Kidney (tissue), 14 donors: ENCODE results near the gene AJUBA. TPM values are rescaled to one million over a fixed set of nuclear protein-coding genes. Genes with fewer than 3 reads are reported as not detected.

Experiments used
- DNase-seq, 5 donors: peaks; one replicate each; pipeline ENCODE4 v3.0.0-alpha.2; 2013 to 2020
- FAIRE-seq: peaks from 2 replicates; lab custom pipeline; 2012; peaks lifted over from hg19 to GRCh38; lab: Jason Lieb, UNC
- H3K27ac ChIP-seq, 2 donors: one replicate each; pipeline ENCODE4 v1.7.0; 2013; ENCODE audit warnings: low read depth in 2 of 2, low read length in 2 of 2, inconsistent platforms in 1 of 2
- H3K27me3 ChIP-seq: one replicate; pipeline ENCODE4 v1.7.1; 2013; ENCODE audit warnings: low read length, inconsistent platforms; ENCODE audit not compliant: control insufficient read depth, insufficient read depth
- H3K36me3 ChIP-seq, 3 donors: one replicate each; pipeline versions ENCODE4 v1.7.0 to v1.7.1; 2013; ENCODE audit warnings: low read length in 3 of 3, control low read depth in 1 of 3, inconsistent platforms in 1 of 3; ENCODE audit not compliant: insufficient read depth in 3 of 3, control insufficient read depth in 2 of 3
- H3K4me1 ChIP-seq, 3 donors: one replicate each; pipeline versions ENCODE4 v1.7.0 to v1.7.1; 2013; ENCODE audit warnings: low read length in 3 of 3, inconsistent platforms in 1 of 3, low read depth in 1 of 3; ENCODE audit not compliant: control insufficient read depth in 2 of 3, insufficient read depth in 2 of 3
- H3K4me3 ChIP-seq, 3 donors: one replicate each; pipeline versions ENCODE4 v1.7.0 to v1.8.1; 2013; ENCODE audit warnings: low read length in 3 of 3, control low read depth in 1 of 3, inconsistent platforms in 1 of 3
- H3K9ac ChIP-seq, 3 donors: one replicate each; pipeline versions ENCODE4 v1.7.0 to v1.7.1; 2013; ENCODE audit warnings: low read length in 3 of 3, control low read depth in 1 of 3, inconsistent platforms in 1 of 3
- H3K9me3 ChIP-seq, 3 donors: one replicate each; pipeline versions ENCODE4 v1.7.0 to v1.7.1; 2013; ENCODE audit warnings: low read length in 3 of 3, control low read depth in 1 of 3, inconsistent platforms in 1 of 3; ENCODE audit not compliant: control insufficient read depth in 2 of 3, insufficient read depth in 1 of 3
- CTCF ChIP-seq: IDR thresholded peaks from 3 replicates; pipeline ENCODE4 v1.5.1; 2012; ENCODE audit warnings: mild to moderate bottlenecking, moderate library complexity, borderline replicate concordance; ENCODE audit not compliant: insufficient read depth; ENCODE audit errors: extremely low read depth
- intact Hi-C: fragments of 100-400 bp; cut with DNase I; formaldehyde crosslinking; loops from one replicate; pipeline ENCODE4 v1.11.1; 2022
- polyA plus RNA-seq: library from polyadenylated mRNA; stranded (reverse); fragments of 350-450 nt; fragmentation: Illumina TruSeq; extraction: RNeasy Lipid Tissue Mini Kit (QIAGEN cat#74804); gene quantifications from one replicate; pipeline ENCODE4 v1.2.3, GENCODE V29; 2014; ENCODE audit warnings: low read depth, low replicate concordance; ENCODE audit not compliant: insufficient read depth
- total RNA-seq: library from RNA; stranded (reverse); fragmentation: NEBNext Ultra II Directional; extraction: Animal tissue kit (Norgen Biotek cat#: 25700); gene quantifications from one replicate; pipeline ENCODE4 v1.2.1, GENCODE V29; 2021
- donor health status: control.
- donor health status: control.
- donor health status: control.
- donor health status: control.
- donor health status: control.
- donor health status: DM: yes; HTN: yes; CAD: no.
- donor health status: Normal renal cell carcinoma (clear cell type).

The AJUBA gene
- total and polyA plus RNA-seq, 2 donors from 2014 or later: 14.6 to 28.5 TPM

DNA sequence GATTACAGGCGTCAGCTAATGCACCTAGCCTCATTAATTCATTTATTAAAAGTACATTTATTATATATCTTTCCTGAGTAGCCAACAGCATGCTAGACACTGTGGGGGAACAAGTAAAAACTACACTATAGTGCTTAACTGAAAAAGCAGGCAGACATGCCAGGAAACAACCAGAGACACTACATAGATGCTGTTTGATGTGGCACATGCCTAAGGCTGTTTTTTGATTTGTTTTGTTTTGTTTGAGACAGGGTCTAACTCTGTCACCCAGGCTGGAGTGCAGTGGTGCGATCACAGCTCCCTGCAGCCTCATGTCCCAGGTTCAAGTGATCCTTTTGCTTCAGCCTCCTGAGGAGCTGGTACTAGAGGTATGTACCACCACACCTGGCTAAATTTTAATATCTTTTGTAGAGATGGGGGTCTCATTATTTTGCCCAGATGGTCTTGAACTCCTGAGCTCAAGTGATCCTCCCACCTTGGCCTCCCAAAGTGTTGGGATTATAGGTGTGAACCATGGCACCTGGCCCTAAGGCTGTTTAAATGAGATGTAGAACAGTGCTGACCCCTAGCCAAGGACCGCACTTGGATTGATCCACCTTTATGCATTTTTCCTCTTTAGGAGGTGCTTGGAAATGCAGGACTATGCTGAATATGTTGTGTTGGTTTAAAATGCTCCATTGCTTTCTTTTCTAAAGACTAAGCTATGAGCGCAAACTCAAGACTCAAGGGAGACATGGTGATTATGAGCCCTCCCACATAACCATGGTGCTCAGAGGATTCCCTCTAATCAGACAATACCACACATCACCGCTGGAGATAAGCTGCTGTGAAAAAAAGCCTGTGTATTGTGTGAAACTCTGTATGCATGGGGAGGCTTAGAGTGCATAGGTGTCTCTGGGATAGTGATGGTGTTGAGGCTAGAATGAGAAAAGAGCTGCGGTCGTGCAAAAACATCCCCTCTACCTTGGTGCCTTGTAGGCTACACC lies 38.1 kb upstream of the AJUBA start:
- Histone ChIP-seq H3K9me3 (no peaks in the 10 kb centered on the region), H3K4me1 (peaks cover 0 to 3% (median 0%) of the 10 kb centered on the region in 3 donors), H3K9ac (no peak overlapping the region), H3K27ac (no peak overlapping the region), H3K27me3 (no peaks in the 10 kb centered on the region), H3K36me3 (peaks cover 0 to 3% (median 0%) of the 10 kb centered on the region in 3 donors), H3K4me3 (no peak overlapping the region)
- DNase-seq: peak in 1 of 5 donors; percentile 15
- TF ChIP-seq CTCF: no peak
- intact Hi-C loops: no loop called here
- FAIRE-seq: no peak

DNA sequence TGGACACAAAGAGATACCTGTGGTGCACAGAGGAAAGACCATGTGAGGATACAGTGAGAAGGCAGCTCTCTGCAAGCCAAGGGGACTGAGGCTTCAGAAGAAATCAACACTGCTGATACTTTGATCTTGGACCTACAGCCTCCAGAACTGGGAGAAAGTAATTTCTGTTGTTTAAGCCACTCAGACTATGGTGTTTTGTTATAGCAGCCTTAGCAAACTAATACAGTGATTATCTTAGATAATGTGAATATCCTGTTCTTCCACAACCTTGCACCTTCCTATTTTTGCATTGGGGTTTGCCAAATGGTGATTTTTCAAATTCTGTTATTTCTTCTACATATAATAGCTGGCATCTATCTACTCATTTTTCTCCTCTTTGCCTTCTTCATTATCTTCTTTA lies 35.8 kb upstream of the AJUBA start:
- DNase-seq (no peak), FAIRE-seq (no peak)
- Histone ChIP-seq H3K36me3 (no peaks in the 10 kb centered on the region), H3K4me1 (no peaks in the 10 kb centered on the region), H3K27me3 (no peaks in the 10 kb centered on the region), H3K27ac (no peak overlapping the region), H3K9ac (no peak overlapping the region), H3K9me3 (no peaks in the 10 kb centered on the region), H3K4me3 (no peak overlapping the region)
- TF ChIP-seq CTCF: no peak
- intact Hi-C loops: no loop called here

DNA sequence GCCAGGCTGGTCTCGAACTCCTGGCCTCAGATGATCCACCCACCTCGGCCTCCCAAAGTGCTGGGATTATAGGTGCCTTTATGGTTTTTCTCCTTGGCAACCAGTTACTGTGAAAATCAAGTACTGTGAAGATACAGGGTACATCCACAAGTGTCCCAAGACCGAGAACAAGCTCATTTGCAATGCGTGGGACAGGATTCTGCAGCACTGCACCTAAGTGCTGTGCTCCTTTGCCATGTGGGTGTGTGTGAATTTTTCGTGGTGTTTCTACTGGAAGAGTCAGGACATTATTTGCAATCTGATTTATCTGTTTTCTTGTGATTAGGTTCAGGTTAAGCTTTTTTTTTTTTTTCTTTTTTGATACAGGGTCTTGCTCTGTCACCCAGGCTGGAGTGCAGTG lies 34.7 kb upstream of the AJUBA start:
- FAIRE-seq: no peak
- no peaks in the 10 kb centered on the region for H3K36me3 ChIP-seq
- H3K4me3 ChIP-seq: no peak overlapping the region
- TF ChIP-seq CTCF: no peak
- no peaks in the 10 kb centered on the region for H3K4me1 ChIP-seq
- peak in 1 of 5 donors; percentile 9 for DNase-seq
- H3K27me3 ChIP-seq: no peaks in the 10 kb centered on the region
- H3K27ac ChIP-seq: no peak overlapping the region
- H3K9me3 ChIP-seq: no peaks in the 10 kb centered on the region
- no peak overlapping the region for H3K9ac ChIP-seq
- intact Hi-C loops: no loop called here
